Myometrial cell (primary cell): ENCODE measurements around the gene MORF4L2. TPM values are rescaled to one million over a fixed set of nuclear protein-coding genes. Genes with fewer than 3 reads are reported as not detected.

Source experiments
- total RNA-seq: library from RNA; depleted of rRNA; stranded (reverse); fragments of >200 nt; gene quantifications from 2 replicates; pipeline ENCODE4 v1.2.3, GENCODE V29; 2015

Gene MORF4L2, protein sequence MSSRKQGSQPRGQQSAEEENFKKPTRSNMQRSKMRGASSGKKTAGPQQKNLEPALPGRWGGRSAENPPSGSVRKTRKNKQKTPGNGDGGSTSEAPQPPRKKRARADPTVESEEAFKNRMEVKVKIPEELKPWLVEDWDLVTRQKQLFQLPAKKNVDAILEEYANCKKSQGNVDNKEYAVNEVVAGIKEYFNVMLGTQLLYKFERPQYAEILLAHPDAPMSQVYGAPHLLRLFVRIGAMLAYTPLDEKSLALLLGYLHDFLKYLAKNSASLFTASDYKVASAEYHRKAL
- 509 and 767 TPM in 2 replicates for total RNA-seq

DNA sequence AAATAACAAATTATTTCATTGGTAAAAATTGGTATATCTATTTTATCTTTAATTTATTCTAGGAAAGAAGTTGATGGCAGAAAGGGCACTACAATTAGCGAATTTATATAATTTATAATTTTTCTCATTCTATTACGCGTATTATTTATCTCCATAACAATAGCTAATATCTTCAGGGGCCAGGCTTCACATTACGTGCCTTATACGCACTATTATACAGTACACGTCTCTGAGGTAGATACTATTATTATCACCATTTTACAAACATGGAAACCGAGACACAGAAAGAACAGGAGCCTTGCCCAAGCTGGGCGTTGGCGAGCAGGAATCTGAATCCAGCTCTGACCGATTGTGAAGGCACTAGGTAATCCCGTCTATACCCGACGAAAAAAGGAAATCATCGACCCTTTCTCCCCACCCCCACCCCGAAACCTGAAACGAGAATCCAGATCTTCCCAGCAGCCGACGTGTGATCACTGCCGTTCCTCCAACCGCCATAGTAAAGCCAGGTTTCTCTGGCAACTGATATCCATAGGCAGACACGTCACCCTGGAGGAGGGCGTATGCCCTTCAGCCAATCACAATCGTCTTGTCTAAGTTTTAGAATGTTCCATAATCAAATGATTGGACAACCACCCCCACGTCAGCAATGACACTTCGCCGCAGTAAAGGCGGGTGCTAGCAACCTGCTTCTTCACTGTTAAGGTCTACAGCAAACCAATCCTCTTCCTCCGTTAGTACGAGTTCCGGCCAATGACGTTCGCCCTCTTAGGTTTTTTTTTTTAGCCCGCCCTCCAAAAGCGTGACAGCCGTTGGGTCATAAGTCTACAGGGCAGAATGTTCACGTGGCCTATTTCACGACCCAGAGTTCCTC lies at the start of gene MORF4L2:
MORF4L2 (minus strand) TSS at position 501 of the 874 bp plus-strand sequence. CDS start 9,672 bp downstream, outside the sequence.

DNA sequence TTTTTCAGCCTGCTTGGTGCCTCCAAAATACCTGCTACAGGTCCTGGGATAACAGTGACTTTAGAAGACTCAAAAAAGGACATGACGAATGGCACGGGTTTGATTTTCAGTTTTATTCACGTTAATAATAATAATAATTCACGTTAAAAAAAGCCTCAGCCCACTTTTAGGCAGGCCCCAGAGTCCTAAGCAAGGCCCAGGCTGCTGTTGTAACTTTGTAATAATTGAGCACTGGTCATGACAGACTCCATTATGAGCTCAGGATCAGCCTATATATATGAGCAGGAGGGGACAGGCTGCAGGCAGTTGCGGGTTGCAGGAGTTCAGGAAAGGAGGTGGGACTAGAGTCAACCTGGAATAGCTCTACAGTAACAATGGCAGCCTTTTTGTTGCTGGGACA lies 24.1 kb upstream of the MORF4L2 start, which contains the start of gene TMEM31:
TMEM31 (plus strand) TSS at position 301 of the 400 bp plus-strand sequence. CDS start 1,350 bp downstream, outside the sequence.

DNA sequence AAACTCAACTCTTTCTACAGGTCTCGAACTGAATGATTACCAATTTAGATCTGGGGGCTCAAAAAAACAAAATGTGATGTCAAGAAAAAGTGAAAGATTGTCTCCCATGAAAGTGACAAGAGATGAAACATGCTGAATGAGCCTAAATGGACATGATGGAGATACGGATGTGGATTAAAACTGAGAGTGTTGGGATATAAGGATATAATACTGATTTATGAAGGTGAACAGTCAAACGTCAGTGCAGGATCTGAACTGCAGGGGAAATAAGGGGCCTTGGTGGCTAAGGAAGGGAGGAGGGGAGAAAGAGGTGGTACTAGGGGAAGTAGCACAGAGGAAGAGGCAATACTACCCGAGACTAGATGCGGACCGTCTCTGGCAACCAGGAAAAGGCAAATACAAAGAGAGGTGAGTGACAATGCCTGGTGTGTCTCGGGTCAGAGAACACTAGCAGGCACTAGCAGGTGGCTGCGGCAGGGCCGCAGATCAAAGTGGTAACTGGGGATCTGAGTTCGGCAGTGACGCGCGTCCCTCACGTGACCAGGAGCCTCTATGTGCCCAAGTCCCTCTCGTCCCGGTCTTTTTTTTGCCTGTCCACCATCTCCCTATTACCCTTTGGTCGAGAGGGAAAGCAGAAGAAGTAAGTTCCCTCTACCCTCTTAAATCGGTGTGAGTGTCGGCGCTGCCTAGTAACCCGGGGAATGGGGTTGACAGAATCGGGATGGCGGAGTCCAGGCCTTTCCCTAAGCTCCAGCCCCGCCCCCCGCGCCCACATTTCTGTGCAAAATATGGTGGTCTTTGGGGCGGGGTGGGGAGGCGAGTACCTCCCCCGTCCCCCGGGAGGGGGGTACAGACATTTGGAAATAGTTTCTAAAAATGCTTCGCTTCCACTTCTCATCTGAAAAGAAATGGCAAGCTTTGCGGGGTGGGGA lies 57.8 kb downstream of the MORF4L2 start, which contains the start of gene TCEAL1:
TCEAL1 (plus strand) TSS at position 590 of the 932 bp plus-strand sequence. CDS start 942 bp downstream, outside the sequence.

Other genes with a start within 250 kb of the MORF4L2 start
- gene RAB40A, start 167.2 kb downstream of the MORF4L2 start, total RNA-seq: not detected in 2 replicates
- gene TCEAL4, start 101.2 kb downstream of the MORF4L2 start, total RNA-seq: 59.7 and 60.1 TPM in 2 replicates
- 36.0 and 42.7 TPM in 2 replicates for gene TCEAL3, start 78.7 kb downstream of the MORF4L2 start, total RNA-seq
- 28.7 and 34.0 TPM in 2 replicates for gene TCEAL1, start 57.7 kb downstream of the MORF4L2 start, total RNA-seq
- gene TMEM31, start 24.2 kb upstream of the MORF4L2 start, total RNA-seq: not detected in 2 replicates
- 1.8 TPM in 1 of 2 replicates, not detected in the other for gene PLP1, start 90.1 kb upstream of the MORF4L2 start, total RNA-seq
- 0.29 and 1.1 TPM in 2 replicates for gene RAB9B, start 145.6 kb upstream of the MORF4L2 start, total RNA-seq